Posterior vena cava (tissue), 2 donors: Measurements from ENCODE around the gene SLC9A9. TPM values are rescaled to one million over a fixed set of nuclear protein-coding genes. Genes with fewer than 3 reads are reported as not detected.

Experiments
- DNase-seq: peaks from one replicate; pipeline ENCODE4 v3.0.0-alpha.2; 2020; ENCODE audit warnings: low spot score
- intact Hi-C, 2 donors: fragments of 100-400 bp; cut with DNase I; formaldehyde crosslinking; loops; one replicate each; pipeline versions ENCODE4 v1.14.1 to v1.14.2; 2022 to 2023
- total RNA-seq, 2 donors: library from RNA; stranded (reverse); fragmentation: NEBNext Ultra II Directional; extraction: Animal tissue kit (Norgen Biotek cat#: 25700); gene quantifications; one replicate each; pipeline ENCODE4 v1.2.1, GENCODE V29; 2021
- donor health status: DM: yes; HTN: yes; CAD: no.
- donor health status: DM: yes; HTN: yes; CAD: no.

SLC9A9 gene
- total RNA-seq, 2 donors from 2014 or later: 20.5 to 28.8 TPM

- DNase-seq: no peak
- intact Hi-C loops: no loop called here
Measured at GRCh38 chr3:143332026-143332425, 516.2 kb downstream of the SLC9A9 start.

GRCh38 chr3:143331350-143331749 lies 516.9 kb downstream of the SLC9A9 start:
- DNase-seq: no peak
- intact Hi-C loops: no loop called here

- intact Hi-C loops: no loop called here
- no peak for DNase-seq
Measured at GRCh38 chr3:143330296-143330868, 517.9 kb downstream of the SLC9A9 start.

GRCh38 chr3:143329567-143330211 lies 518.6 kb downstream of the SLC9A9 start:
- DNase-seq: no peak
- intact Hi-C loops: no loop called here

GRCh38 chr3:143328451-143328850 lies 519.8 kb downstream of the SLC9A9 start:
- intact Hi-C loops: no loop called here
- no peak for DNase-seq

- no peak for DNase-seq
- intact Hi-C loops: no loop called here
Measured at GRCh38 chr3:143326983-143327778, 521.1 kb downstream of the SLC9A9 start.

- intact Hi-C loops: no loop called here
- no peak for DNase-seq
Measured at GRCh38 chr3:143321058-143321769, 527.1 kb downstream of the SLC9A9 start.

- intact Hi-C loops: no loop called here
- DNase-seq: no peak
Measured at GRCh38 chr3:143315766-143316165, 532.5 kb downstream of the SLC9A9 start.

- intact Hi-C loops: no loop called here
- DNase-seq: no peak
Measured at GRCh38 chr3:143314251-143315093, 533.8 kb downstream of the SLC9A9 start.

- no peak for DNase-seq
- intact Hi-C loops: no loop called here
Measured at GRCh38 chr3:143313893-143314188, 534.4 kb downstream of the SLC9A9 start.

- no peak for DNase-seq
- intact Hi-C loops: no loop called here
Measured at GRCh38 chr3:143313025-143313892, 535.0 kb downstream of the SLC9A9 start.

- DNase-seq: no peak
- intact Hi-C loops: no loop called here
Measured at GRCh38 chr3:143311096-143311495, 537.2 kb downstream of the SLC9A9 start.

- no peak for DNase-seq
- intact Hi-C loops: loop anchor here in 1 of 2 donors (10.0 kb wide), 1 partner anchor 825 kb away; no protein-coding TSS in a partner anchor
Measured at GRCh38 chr3:143309705-143310104, 538.6 kb downstream of the SLC9A9 start.

- intact Hi-C loops: loop anchor here in 1 of 2 donors (10.0 kb wide), 1 partner anchor 827 kb away; no protein-coding TSS in a partner anchor
- DNase-seq: peak; percentile 84
Measured at GRCh38 chr3:143307613-143308183, 540.6 kb downstream of the SLC9A9 start.

- no peak for DNase-seq
- intact Hi-C loops: loop anchor here in 1 of 2 donors (10.0 kb wide), 1 partner anchor 828 kb away; no protein-coding TSS in a partner anchor
Measured at GRCh38 chr3:143306407-143306806, 541.9 kb downstream of the SLC9A9 start.

- intact Hi-C loops: loop anchor here in 1 of 2 donors (10.0 kb wide), 1 partner anchor 832 kb away; no protein-coding TSS in a partner anchor
- DNase-seq: peak; percentile 84
Measured at GRCh38 chr3:143302638-143303171, 545.6 kb downstream of the SLC9A9 start.
